ENCODE data around the gene CCNQ.

CCNQ gene

GRCh38 chrX:153635388-153635787 lies 36.4 kb upstream of the CCNQ start:
- DNase-seq (ENCODE audit: low read depth), result no peak
- no peak overlapping the region for H3K4me3 ChIP-seq (replicated peaks; ENCODE audit: low read depth, low read length)
- TF ChIP-seq CTCF (IDR thresholded peaks at IDR 0.05; ENCODE audit: low read length, missing control alignments), result no peak

GRCh38 chrX:153634832-153635231 lies 35.9 kb upstream of the CCNQ start:
- DNase-seq (ENCODE audit: low read depth), result no peak

GRCh38 chrX:153634236-153634635 lies 35.3 kb upstream of the CCNQ start:
- TF ChIP-seq CTCF (IDR thresholded peaks at IDR 0.05; ENCODE audit: low read length, missing control alignments), result no peak
- H3K4me3 ChIP-seq (replicated peaks; ENCODE audit: low read depth, low read length), result no peak overlapping the region
- DNase-seq (ENCODE audit: low read depth), result no peak

More at GRCh38 chrX:153634832-153635231, 35.9 kb upstream of the CCNQ start:
- no peak for TF ChIP-seq CTCF (IDR thresholded peaks at IDR 0.05; ENCODE audit: low read length, missing control alignments)
- no peak overlapping the region for H3K4me3 ChIP-seq (replicated peaks; ENCODE audit: low read depth, low read length)

- no peak for DNase-seq (ENCODE audit: low read depth)
- no peak for TF ChIP-seq CTCF (IDR thresholded peaks at IDR 0.05; ENCODE audit: low read length, missing control alignments)
- H3K4me3 ChIP-seq (replicated peaks; ENCODE audit: low read depth, low read length), result no peak overlapping the region
Observed at GRCh38 chrX:153633607-153634180, 34.8 kb upstream of the CCNQ start.

GRCh38 chrX:153633048-153633447 lies 34.1 kb upstream of the CCNQ start:
- no peak for TF ChIP-seq CTCF (IDR thresholded peaks at IDR 0.05; ENCODE audit: low read length, missing control alignments)
- H3K4me3 ChIP-seq (replicated peaks; ENCODE audit: low read depth, low read length), result no peak overlapping the region
- no peak for DNase-seq (ENCODE audit: low read depth)

GRCh38 chrX:153632595-153632946 lies 33.6 kb upstream of the CCNQ start:
- TF ChIP-seq CTCF (IDR thresholded peaks at IDR 0.05; ENCODE audit: low read length, missing control alignments), result no peak
- no peak overlapping the region for H3K4me3 ChIP-seq (replicated peaks; ENCODE audit: low read depth, low read length)

GRCh38 chrX:153631907-153632594 lies 33.1 kb upstream of the CCNQ start:
- TF ChIP-seq CTCF (IDR thresholded peaks at IDR 0.05; ENCODE audit: low read length, missing control alignments), result no peak
- no peak for DNase-seq (ENCODE audit: low read depth)
- no peak overlapping the region for H3K4me3 ChIP-seq (replicated peaks; ENCODE audit: low read depth, low read length)

More at GRCh38 chrX:153632595-153632946, 33.6 kb upstream of the CCNQ start:
- DNase-seq (ENCODE audit: low read depth), result no peak

Data from fibroblast of pulmonary artery (primary cell).